GM19452 (cell line): ENCODE measurements around the gene FECH.

ENCODE experiments used
- ATAC-seq: cut with Tn5 transposase; IDR thresholded peaks from one replicate; pipeline ENCODE4 v1.9.1; 2021; ENCODE audit not compliant: unreplicated experiment

The FECH gene

GRCh38 chr18:57581301-57581934 lies 5.1 kb downstream of the FECH start:
- peak; percentile 96 for ATAC-seq

- ATAC-seq, result no peak
Measured at GRCh38 chr18:57579934-57580333, 6.6 kb downstream of the FECH start.

GRCh38 chr18:57576316-57576715 lies 10.2 kb downstream of the FECH start:
- ATAC-seq, result no peak

- no peak for ATAC-seq
Measured at GRCh38 chr18:57575542-57575941, 11.0 kb downstream of the FECH start.

- no peak for ATAC-seq
Measured at GRCh38 chr18:57574866-57575265, 11.6 kb downstream of the FECH start.

- no peak for ATAC-seq
Measured at GRCh38 chr18:57570162-57570561, 16.3 kb downstream of the FECH start.

GRCh38 chr18:57569133-57569532 lies 17.4 kb downstream of the FECH start:
- no peak for ATAC-seq

GRCh38 chr18:57561728-57562423 lies 24.6 kb downstream of the FECH start:
- ATAC-seq, result peak; percentile 66

- no peak for ATAC-seq
Measured at GRCh38 chr18:57561261-57561660, 25.2 kb downstream of the FECH start.

GRCh38 chr18:57559314-57559713 lies 27.2 kb downstream of the FECH start:
- no peak for ATAC-seq

- ATAC-seq, result no peak
Measured at GRCh38 chr18:57555134-57555533, 31.4 kb downstream of the FECH start.

GRCh38 chr18:57550510-57550909 lies 36.0 kb downstream of the FECH start:
- ATAC-seq, result no peak

GRCh38 chr18:57547260-57547659 lies 39.2 kb downstream of the FECH start:
- no peak for ATAC-seq

GRCh38 chr18:57544936-57545660 lies 41.4 kb downstream of the FECH start:
- peak; percentile 75 for ATAC-seq

- ATAC-seq, result no peak
Measured at GRCh38 chr18:57543560-57543959, 42.9 kb downstream of the FECH start.

- no peak for ATAC-seq
Measured at GRCh38 chr18:57542812-57543427, 43.6 kb downstream of the FECH start.

- no peak for ATAC-seq
Measured at GRCh38 chr18:57542126-57542525, 44.4 kb downstream of the FECH start.

- no peak for ATAC-seq
Measured at GRCh38 chr18:57539702-57540101, 46.8 kb downstream of the FECH start.

GRCh38 chr18:57538614-57539013 lies 47.9 kb downstream of the FECH start:
- ATAC-seq, result no peak

- ATAC-seq, result no peak
Measured at GRCh38 chr18:57534511-57534909, 52.0 kb downstream of the FECH start.

GRCh38 chr18:57533868-57534510 lies 52.5 kb downstream of the FECH start:
- ATAC-seq, result no peak
